Measurements from ENCODE around the gene SMOC2.
"Not testable (repeated sequence)": the region's sequence is repeated elsewhere in the genome, so short reads cannot be mapped to it uniquely, and the experiment has no call there.

DNA sequence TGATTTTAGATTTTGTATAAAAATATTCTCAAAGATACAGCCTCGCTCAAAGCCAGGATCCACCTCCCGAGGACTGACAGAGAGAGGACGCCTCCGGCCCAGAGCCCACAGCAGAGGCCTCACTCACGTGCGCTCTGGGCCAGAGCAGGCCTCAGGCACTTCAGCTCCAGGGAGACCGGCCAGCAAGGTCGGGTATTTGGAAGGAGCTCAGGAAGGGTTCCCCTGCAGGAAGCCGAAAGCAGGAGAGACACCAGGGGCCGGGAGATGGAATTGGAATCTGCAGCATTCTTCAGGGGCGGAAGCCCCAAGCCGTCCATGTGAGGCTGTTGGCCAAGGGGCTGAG lies 251.9 kb downstream of the SMOC2 start:
- not testable (repeated sequence) for TF ChIP-seq EZH2 (IDR thresholded peaks at IDR 0.05); POLR2AphosphoS5 (IDR thresholded peaks at IDR 0.05; ENCODE audit: borderline replicate concordance, low read depth, low read length); FOXP2 (optimal IDR thresholded peaks at IDR 0.05; ENCODE audit: control extremely low read depth, extremely low read length, insufficient read depth)
